ENCODE data around the gene SEMA3C.

- no peak for TF ChIP-seq CTCF (IDR thresholded peaks at IDR 0.05)
- no peak for TF ChIP-seq POLR2A (IDR thresholded peaks at IDR 0.05)
Measured at GRCh38 chr7:80844916-80845315, 73.9 kb downstream of the SEMA3C start.
